ENCODE measurements around the gene UGGT1. TPM values are rescaled to one million over a fixed set of nuclear protein-coding genes. Genes with fewer than 3 reads are reported as not detected.

Gene UGGT1
- total and polyA plus RNA-seq, 4 donors = 28.3 to 50.3 (median 36.5) TPM

DNA sequence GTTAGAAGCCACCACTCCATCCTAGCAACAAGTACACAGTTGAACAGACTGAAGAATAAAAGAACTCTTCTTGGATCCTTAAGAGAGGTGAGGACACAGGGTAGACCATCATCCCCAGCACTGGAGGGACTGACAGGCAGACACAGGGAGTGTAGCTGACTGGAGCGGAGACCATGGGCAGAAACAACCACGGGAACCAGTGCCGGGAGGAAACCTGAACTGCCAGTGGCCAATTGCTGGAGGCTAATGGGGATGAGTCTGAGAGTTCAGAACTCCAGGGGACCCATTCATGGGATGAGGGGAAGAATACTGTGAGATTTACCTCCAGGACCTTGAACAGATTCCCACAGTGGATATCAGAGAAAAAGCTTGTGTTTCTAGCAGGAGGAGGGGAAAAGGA, 150.9 kb downstream of the UGGT1 start:
- Histone ChIP-seq H3K9me3 (ENCODE audit: control insufficient read depth, insufficient read depth, low read length) (no peaks in the 10 kb centered on the region), H3K27ac (ENCODE audit: low read depth, low read length) (no peak overlapping the region), H3K4me1 (ENCODE audit: control insufficient read depth, insufficient read depth, low read length) (peaks cover 16% of the 10 kb centered on the region), H3K4me3 (ENCODE audit: low read depth, low read length) (no peak overlapping the region), H3K36me3 (ENCODE audit: control insufficient read depth, insufficient read depth, low read length) (no peaks in the 10 kb centered on the region), H3K27me3 (ENCODE audit: control insufficient read depth, insufficient read depth, low read length) (no peaks in the 10 kb centered on the region)
- DNase-seq (ENCODE audit: low read depth in 4 of 6, low spot score in 6 of 6) = no peak
- WGBS (ENCODE audit: insufficient coverage) = 70% methylated on average over 3 of the region's 3 CpGs

Small RNA genes within 50 kb of the gene (small RNA-seq; reads per million reads assigned to genes)
- gene AC108059.2 (ENCODE audit: low replicate concordance) (not detected), gene AC108059.3 (ENCODE audit: low replicate concordance) (not detected), gene DYNLT3P2 (ENCODE audit: low replicate concordance) (not detected), gene RF00019 (ENCODE audit: low replicate concordance) (not detected)

Other genes starting within 250 kb of the UGGT1 start
- 10 to 100 TPM; 24.1 to 31.0 TPM for gene POLR2D, start 233.0 kb upstream of the UGGT1 start, total RNA-seq
- 10 to 100 TPM; 34.1 to 37.0 TPM for gene POLR2D, start 233.0 kb upstream of the UGGT1 start, polyA plus RNA-seq (ENCODE audit: insufficient read length in 2 of 2)
- 10 to 100 TPM; 13.0 to 16.0 TPM for gene AMMECR1L, start 205.2 kb upstream of the UGGT1 start, total RNA-seq
- gene AMMECR1L, start 205.2 kb upstream of the UGGT1 start, polyA plus RNA-seq (ENCODE audit: insufficient read length in 2 of 2) = 10 to 100 TPM; 18.8 to 19.3 TPM
- 1 to 10 TPM; 6.8 to 10.0 TPM for gene SAP130, start 63.1 kb upstream of the UGGT1 start, total RNA-seq
- gene SAP130, start 63.1 kb upstream of the UGGT1 start, polyA plus RNA-seq (ENCODE audit: insufficient read length in 2 of 2) = 10 to 100 TPM; 32.3 to 32.4 TPM
- gene HS6ST1, start 227.7 kb downstream of the UGGT1 start, total RNA-seq = 10 to 100 TPM; 37.0 to 66.5 TPM
- 100 to 1,000 TPM; 103 to 110 TPM for gene HS6ST1, start 227.7 kb downstream of the UGGT1 start, polyA plus RNA-seq (ENCODE audit: insufficient read length in 2 of 2)

Data from spinal cord (tissue), 10 donors.